A172 (cell line): ENCODE measurements around the gene MPPED1. TPM values are rescaled to one million over a fixed set of nuclear protein-coding genes. Genes with fewer than 3 reads are reported as not detected.

ENCODE experiments used
- DNase-seq: peaks from one replicate; pipeline ENCODE4 v3.0.0-alpha.2; 2015; ENCODE audit warnings: low spot score
- total RNA-seq: library from RNA; depleted of rRNA; stranded (reverse); fragments of >200 nt; shearing (Covaris generic); gene quantifications from 2 replicates; pipeline ENCODE4 v1.2.3, GENCODE V29; 2014

The MPPED1 gene
- total RNA-seq, 1 experiment from 2014 or later = not detected

GRCh38 chr22:43520632-43521039, 108.8 kb downstream of the MPPED1 start:
- no peak for DNase-seq

DNA sequence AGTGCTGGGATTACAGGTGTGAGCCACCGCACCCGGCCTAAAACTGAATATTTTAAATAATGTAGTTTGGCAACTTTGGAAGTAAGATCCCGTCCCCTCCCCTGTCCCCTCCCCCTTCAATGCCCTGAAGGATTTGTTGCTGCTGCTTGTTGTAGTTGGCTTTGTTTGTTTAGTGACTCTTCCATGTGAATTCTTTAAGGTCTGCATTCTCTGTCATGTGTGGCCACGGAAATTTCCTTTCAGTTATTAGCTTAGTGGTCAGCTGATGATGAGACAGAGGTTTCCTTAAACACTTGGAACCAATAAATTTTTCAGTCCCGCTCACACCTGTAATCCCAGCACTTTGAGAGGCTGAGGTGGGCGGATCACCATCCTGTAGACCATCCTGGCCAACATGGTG, 109.9 kb downstream of the MPPED1 start:
- DNase-seq = peak; percentile 9

- DNase-seq = no peak
Measured at GRCh38 chr22:43526117-43526655, 114.4 kb downstream of the MPPED1 start.

- no peak for DNase-seq
Measured at GRCh38 chr22:43526946-43527345, 115.1 kb downstream of the MPPED1 start.

- DNase-seq = no peak
Measured at GRCh38 chr22:43528601-43529360, 117.0 kb downstream of the MPPED1 start.

DNA sequence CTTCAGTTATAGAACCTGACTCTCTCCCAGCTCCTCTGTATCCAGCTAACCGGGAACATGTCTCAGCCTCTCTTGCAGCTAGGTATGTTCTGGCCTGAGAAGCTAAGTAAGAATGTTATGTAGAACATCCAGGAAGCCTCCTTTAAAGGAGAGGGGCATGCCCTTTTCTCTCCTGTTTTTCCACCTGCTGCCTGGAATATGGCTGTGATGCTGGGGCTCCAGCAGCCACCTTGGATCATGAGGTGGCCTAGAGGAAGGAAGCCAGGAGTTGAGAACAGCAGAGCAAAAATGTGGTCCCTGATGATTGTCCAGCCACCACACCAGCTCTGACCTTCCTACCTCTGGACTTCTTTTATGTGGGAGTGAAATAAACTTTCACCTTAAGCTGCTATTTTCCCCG, 117.6 kb downstream of the MPPED1 start:
- no peak for DNase-seq

- DNase-seq = no peak
Measured at GRCh38 chr22:43529934-43530333, 118.1 kb downstream of the MPPED1 start.

GRCh38 chr22:43530349-43531201, 118.8 kb downstream of the MPPED1 start:
- no peak for DNase-seq

DNA sequence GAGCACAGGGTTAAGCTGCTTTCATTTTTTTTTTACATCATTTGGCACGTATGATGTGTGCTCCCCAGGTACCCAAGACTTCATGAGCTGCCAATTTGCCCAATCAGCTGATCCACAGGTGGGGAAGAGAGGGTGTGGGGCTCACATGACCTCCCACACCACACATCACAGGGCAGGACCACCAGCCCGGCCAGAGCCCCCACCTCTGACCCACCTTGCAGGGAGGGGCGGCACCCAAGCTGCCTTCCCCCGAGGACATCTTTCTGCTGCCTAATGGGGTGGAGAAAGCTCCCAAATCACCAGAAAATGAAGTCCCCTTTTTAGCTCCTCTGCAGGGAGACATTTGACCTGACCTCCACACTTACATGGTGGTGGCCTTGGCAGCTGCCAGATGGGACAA, 119.8 kb downstream of the MPPED1 start:
- DNase-seq = no peak

GRCh38 chr22:43532301-43533155, 120.7 kb downstream of the MPPED1 start:
- DNase-seq = no peak

DNA sequence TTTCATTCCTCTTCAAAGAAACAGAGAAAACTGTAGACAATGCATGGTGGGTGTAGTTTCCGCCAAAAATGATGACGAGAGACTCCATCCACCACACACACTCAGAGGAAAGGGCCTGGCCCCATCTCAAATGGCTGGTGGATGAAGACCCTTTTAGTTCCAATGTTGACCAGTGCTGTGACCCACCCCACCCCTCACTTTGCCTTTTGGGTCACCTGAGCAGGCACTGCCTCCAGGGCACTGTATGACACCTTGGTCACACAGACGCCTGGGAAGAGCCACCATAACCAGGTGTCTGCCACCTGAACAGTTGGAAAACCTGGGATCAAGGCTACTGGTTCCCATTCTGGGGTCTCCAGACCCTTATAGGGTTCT, 121.3 kb downstream of the MPPED1 start:
- DNase-seq = no peak

GRCh38 chr22:43533656-43534428, 122.0 kb downstream of the MPPED1 start:
- no peak for DNase-seq

DNA sequence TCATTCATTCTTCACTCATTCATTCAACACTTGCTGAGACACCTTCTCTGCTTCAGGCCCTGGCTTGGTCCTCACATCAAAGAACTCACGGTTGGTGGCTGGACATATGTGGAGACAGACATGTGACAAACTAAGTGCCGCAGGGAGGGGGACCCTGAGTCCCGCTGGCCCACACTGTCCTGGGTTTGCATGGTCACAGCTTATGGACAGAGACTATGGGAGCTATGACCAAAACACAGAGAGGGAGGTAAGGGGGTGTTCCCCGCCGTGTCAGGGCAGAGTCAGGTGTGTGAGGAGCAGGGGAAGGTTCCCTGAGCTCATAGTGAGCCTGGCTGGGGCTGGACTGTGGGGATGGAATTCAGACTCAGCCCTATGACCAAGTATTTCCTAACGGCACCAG, 123.1 kb downstream of the MPPED1 start:
- DNase-seq = no peak

DNA sequence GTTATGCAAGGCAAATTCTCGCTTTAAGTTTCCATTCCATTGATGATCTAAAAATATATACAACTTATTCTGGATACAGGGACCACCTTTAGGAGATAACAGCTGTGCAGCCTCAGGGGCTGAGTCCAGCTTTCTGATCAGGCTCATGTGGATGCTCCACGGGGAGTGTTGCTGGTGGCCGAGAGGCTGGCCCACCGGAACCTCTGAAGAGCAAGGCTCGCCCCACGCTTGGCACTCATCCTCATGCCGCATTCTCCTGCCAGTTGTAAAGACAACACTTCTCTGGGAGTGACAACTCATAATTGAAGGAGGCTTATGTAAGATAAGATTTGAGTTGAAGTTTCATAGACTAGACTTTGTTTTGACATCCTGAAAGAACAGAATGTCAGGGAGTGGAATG, 123.5 kb downstream of the MPPED1 start:
- no peak for DNase-seq

DNA sequence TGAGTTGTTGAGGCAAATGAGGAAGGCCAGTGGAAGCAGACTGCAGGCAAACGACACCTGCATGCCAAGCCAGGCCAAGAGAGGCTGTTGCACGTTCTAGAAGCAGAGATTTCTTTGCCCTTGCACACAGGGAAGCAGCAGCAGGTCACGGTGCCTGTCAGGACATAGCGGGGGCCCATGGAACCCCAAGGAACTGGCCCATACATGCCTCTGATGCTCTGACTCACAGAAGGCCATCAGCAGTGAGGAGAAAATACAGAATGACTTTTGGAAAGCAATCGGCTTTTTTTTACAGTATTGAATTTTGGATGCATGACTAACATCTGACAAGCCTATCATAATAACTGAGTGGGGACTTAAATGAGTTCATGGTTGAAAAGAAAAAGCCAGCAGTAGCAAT, 123.9 kb downstream of the MPPED1 start:
- DNase-seq = no peak

GRCh38 chr22:43537019-43537585, 125.3 kb downstream of the MPPED1 start:
- DNase-seq = no peak

DNA sequence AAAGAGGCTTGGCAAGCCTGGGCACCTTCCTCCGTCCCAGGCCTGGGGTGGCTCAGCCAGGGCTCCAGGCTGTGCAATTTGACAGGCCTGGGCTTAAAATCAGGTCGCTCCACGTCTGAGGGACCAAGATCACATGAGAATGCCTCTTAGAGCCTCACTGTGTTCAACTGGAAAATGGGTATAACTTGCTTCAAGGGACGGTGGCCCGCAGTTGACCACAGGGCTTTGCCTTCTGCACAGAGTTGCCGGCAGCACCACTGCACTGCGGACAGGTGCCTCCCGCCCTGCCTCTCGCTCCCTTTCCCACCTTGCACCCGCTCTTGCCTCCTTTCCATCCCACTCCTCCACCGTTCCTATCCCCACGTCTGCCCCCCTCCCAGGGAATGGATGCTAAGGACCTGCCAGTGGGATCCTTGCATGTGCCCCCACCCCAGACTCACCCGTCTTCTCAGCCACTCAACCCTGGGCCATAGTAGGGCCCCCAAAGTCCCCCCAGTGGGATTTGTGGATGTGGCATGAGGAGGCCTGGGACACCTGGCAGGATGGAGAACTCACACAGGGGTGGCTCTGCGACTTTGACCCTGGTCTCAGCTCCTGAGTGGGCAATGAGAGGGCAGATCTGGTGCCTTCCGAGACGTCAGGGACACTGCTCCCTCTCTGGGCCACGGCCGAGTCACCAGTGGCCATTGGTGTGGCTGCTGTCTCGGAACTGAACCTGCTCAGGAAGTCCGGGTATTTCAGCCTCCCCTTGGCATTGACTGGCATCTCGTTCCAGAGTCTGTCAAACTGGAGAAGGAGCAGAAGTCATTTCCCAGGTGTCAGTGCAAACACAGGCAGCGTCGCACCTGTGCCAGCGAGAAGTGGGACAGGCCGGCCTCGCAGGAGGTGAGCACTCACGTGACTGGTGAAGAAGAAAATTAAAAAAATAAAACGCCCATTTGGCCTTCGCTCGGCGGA, 128.0 kb downstream of the MPPED1 start:
- DNase-seq = no peak

GRCh38 chr22:43540529-43540923, 128.7 kb downstream of the MPPED1 start:
- DNase-seq = no peak

DNA sequence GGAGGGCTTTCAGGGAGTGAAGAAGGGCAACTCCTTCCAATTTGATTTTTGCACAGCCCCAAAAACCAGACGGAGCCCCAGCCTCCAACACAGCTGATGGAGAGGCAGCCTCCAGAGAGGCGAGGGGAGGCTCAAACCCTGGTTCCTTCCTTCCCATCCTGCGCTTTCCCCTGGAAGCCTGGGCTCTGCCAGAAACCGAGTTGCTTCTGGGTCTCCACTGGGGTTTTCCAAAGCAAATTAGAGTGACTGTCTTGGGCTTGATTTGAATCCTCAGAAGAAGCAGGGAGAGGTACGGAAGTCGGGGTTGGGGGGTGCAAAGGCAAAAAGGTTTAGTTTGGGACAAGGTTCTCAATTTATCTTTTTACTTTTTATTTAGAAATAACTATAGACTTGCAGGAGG, 129.2 kb downstream of the MPPED1 start:
- no peak for DNase-seq
